Lung (tissue), 16 donors: Measurements from ENCODE around the gene FUT7. TPM values are rescaled to one million over a fixed set of nuclear protein-coding genes. Genes with fewer than 3 reads are reported as not detected.

Source experiments
- ATAC-seq: fragments of 200-7000 bp; cut with Tn5 transposase; one replicate; pipeline ENCODE4 v1.9.1; 2020; ENCODE audit warnings: moderate number of reproducible peaks; ENCODE audit not compliant: insufficient read depth, low FRiP score
- DNase-seq, 3 donors: peaks; one replicate each; pipeline ENCODE4 v3.0.0-alpha.2; 2013 to 2017
- H3K27ac ChIP-seq, 2 donors: one replicate each; pipeline ENCODE4 v1.5.1; 2013; ENCODE audit warnings: mild to moderate bottlenecking in 2 of 2, moderate library complexity in 2 of 2, control low read depth in 1 of 2, inconsistent platforms in 1 of 2, low read depth in 1 of 2, low read length in 1 of 2
- H3K27me3 ChIP-seq, 3 donors: one replicate each; pipeline ENCODE4 v1.5.1; 2013; ENCODE audit warnings: low read length in 2 of 3; ENCODE audit not compliant: control insufficient read depth in 3 of 3, insufficient read depth in 3 of 3
- H3K36me3 ChIP-seq, 4 donors: one replicate each; pipeline ENCODE4 v1.5.1; 2013; ENCODE audit warnings: low read length in 4 of 4, mild to moderate bottlenecking in 1 of 4, moderate library complexity in 1 of 4; ENCODE audit not compliant: control insufficient read depth in 4 of 4, insufficient read depth in 4 of 4
- H3K4me1 ChIP-seq, 5 donors: one replicate each; pipeline ENCODE4 v1.5.1; 2013; ENCODE audit warnings: low read length in 5 of 5, mild to moderate bottlenecking in 2 of 5, moderate library complexity in 1 of 5; ENCODE audit not compliant: control insufficient read depth in 5 of 5, insufficient read depth in 5 of 5
- H3K4me3 ChIP-seq: one replicate; pipeline ENCODE4 v1.5.1; 2013; ENCODE audit warnings: mild to moderate bottlenecking, control low read depth, moderate library complexity
- H3K9ac ChIP-seq, 2 donors: one replicate each; pipeline ENCODE4 v1.5.1; 2013; ENCODE audit warnings: low read length in 2 of 2, control low read depth in 1 of 2; ENCODE audit not compliant: insufficient read depth in 1 of 2
- H3K9me3 ChIP-seq, 4 donors: one replicate each; pipeline ENCODE4 v1.5.1; 2013; ENCODE audit warnings: low read length in 3 of 4, mild to moderate bottlenecking in 1 of 4, moderate library complexity in 1 of 4; ENCODE audit not compliant: control insufficient read depth in 4 of 4, insufficient read depth in 3 of 4
- WGBS, 2 donors: extraction: QIAGEN DNeasy Blood & Tissue Kit; methylation state at CpG; one replicate each; pipeline ENCODE4 v1.1.7; 2013; 5-methylcytosine and 5-hydroxymethylcytosine counted together
- long read RNA-seq, 5 donors: transcript quantifications; one replicate each; lab custom pipeline, GENCODE V29; 2026
- polyA plus RNA-seq, 2 donors: library from polyadenylated mRNA; stranded (reverse); fragments of 200-250 nt; gene quantifications; one replicate each; pipeline ENCODE4 v1.2.1, GENCODE V29; 2013
- total RNA-seq, 2 donors: library from RNA; depleted of rRNA in 1 of 2; stranded (reverse); fragments of >200 nt in 1 of 2; gene quantifications; one replicate each; pipeline ENCODE4 v1.2.1, GENCODE V29; 2014 to 2021
- TF ChIP-seq, protein P1 (sequence below): IDR thresholded peaks from 2 replicates; pipeline ENCODE4 v1.5.1; 2012; ENCODE audit warnings: mild to moderate bottlenecking; ENCODE audit errors: control extremely low read depth, extremely low read depth
- donor health status: control.
- donor health status: control.
- donor health status: Bipolar disorder and iron deficiency.
- donor health status: healthy.
- donor health status: DM: yes; HTN: yes; CAD: no.

Gene FUT7, protein sequence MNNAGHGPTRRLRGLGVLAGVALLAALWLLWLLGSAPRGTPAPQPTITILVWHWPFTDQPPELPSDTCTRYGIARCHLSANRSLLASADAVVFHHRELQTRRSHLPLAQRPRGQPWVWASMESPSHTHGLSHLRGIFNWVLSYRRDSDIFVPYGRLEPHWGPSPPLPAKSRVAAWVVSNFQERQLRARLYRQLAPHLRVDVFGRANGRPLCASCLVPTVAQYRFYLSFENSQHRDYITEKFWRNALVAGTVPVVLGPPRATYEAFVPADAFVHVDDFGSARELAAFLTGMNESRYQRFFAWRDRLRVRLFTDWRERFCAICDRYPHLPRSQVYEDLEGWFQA
- total RNA-seq (1 to 10 TPM in 1 of 2 donors, under 1 TPM in 1; 0.37 to 1.0 TPM), polyA plus RNA-seq (1 to 10 TPM in 1 of 2 donors, under 1 TPM in 1; 0.45 to 5.5 TPM)
- long read RNA-seq, donor 1: 0 reads
- long read RNA-seq, donor 2: 0 reads
- long read RNA-seq, donor 3: 0 reads
- long read RNA-seq, donor 4: 0 reads
- long read RNA-seq, donor 5: 0 reads

DNA sequence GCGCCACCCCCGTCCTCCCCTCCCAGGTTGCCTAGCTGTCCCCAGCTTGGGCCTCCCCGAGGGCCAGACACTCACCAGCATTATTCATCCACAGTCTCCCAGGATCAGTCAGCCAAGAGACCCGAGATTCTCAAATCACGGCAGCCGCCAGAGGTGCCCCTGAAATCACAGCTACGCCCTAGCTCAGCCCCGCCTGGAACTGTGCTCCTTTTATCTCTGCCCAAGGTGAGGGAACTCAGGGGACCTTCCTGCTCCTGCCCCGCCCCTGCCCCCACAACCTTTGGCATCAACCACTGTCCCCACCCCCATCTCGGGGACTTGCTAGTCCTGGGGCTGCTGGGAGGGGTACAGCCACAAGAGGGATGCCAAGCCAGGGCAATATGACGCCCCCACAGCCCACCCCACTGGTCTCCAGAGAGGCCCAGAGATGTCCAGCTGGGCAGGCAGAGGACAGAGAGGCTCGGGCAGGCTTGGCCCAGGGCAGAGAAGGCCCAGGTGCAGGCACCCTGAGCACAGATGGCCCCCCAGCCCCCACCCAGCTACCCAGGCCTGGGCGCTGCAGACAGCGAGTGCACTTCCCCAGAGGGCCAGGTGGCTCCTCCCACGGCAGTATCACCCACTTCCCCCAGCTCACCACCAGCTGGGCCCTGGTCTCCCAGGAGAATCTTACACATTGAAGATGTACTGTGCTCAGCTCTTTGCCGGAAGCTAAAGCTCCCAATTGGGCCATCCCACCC is at the start of gene FUT7:
Gene FUT7 (minus strand): TSS at position 185 of the 737 bp plus-strand sequence. CDS start 97 bp downstream, at position 88.
- H3K9me3 ChIP-seq: no peaks in the 10 kb centered on the region
- no peaks in the 10 kb centered on the region for H3K36me3 ChIP-seq
- WGBS, 2 donors: 29 to 54% methylated on average over 16 of the region's 16 CpGs
- H3K27me3 ChIP-seq: peaks cover 0 to 3% (median 0%) of the 10 kb centered on the region in 3 donors
- peaks cover 0 to 18% (median 4%) of the 10 kb centered on the region in 5 donors for H3K4me1 ChIP-seq
- H3K27ac ChIP-seq: peak within 1 kb of the TSS in 1 of 2 donors; percentile 27
- no peak for ATAC-seq
- DNase-seq: no peak
- no peak within 1 kb of the TSS for H3K4me3 ChIP-seq
- no peak within 1 kb of the TSS for H3K9ac ChIP-seq
- TF ChIP-seq, protein P1, sequence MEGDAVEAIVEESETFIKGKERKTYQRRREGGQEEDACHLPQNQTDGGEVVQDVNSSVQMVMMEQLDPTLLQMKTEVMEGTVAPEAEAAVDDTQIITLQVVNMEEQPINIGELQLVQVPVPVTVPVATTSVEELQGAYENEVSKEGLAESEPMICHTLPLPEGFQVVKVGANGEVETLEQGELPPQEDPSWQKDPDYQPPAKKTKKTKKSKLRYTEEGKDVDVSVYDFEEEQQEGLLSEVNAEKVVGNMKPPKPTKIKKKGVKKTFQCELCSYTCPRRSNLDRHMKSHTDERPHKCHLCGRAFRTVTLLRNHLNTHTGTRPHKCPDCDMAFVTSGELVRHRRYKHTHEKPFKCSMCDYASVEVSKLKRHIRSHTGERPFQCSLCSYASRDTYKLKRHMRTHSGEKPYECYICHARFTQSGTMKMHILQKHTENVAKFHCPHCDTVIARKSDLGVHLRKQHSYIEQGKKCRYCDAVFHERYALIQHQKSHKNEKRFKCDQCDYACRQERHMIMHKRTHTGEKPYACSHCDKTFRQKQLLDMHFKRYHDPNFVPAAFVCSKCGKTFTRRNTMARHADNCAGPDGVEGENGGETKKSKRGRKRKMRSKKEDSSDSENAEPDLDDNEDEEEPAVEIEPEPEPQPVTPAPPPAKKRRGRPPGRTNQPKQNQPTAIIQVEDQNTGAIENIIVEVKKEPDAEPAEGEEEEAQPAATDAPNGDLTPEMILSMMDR: no peak

DNA sequence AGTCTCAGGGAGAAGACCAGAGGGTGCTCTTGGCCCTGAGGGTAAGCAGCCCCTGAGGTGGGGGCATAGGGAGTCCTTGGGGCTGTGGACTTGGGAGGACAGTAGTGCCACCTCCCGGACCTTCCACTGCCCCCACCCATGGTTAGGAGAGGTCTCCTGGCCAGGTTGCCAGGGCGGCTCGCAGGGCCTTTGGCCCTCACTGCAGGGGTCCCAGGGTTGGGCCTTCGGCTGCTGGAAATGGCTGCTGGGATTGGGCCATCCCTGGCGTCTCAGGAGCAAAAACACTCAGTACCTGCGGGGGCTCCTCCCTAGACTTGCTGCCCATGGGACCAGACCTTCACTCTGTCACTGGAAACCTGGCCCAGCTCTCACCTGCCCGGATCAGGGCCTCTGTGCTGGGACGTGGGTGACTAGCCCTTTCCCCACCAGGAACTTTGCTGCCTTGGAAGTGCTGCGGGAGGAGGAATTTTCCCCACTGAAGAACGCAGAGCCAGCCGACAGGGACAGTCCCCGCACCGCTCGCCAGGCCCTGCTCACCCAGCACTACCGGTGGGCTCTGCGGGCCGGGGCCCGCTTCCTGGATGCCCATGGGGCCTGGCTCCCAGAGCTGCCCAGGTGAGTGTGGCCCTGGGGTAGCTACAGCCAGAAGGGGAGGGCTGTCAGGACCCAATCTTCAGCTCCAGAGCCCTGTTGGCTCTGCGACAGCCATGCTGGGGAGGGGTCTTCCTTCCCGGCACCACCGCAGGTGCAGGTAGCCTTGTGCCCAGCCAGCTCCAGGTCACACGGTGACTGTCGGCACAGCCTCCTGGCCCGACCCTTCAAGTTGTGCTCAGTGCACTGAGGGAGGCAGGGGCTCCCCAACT is 48.6 kb upstream of the FUT7 start:
- H3K4me1 ChIP-seq: peaks cover 0 to 16% (median 5%) of the 10 kb centered on the region in 5 donors
- WGBS, 2 donors: 94 to 95% methylated on average over 20 to 24 of the region's 24 CpGs

DNA sequence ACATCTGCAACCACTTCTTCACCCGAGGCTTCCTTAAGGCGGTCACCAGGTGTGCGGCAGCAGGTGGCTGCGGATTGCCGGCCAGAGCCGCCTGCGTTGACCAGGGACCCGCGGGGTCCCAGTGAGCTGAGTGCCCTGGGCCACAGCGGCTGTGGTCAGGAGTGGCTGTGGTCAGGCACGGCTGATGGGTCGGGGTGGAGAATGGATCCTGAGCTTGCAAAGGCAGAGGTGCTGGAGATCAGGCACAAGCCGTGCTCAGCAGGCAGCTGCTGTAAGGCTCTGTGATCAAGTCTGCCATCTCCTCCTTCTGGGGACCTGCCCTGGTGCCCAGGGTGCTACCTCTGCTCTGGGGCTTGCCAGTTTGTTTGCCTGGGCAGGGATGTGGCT is 47.5 kb upstream of the FUT7 start:
- Histone ChIP-seq H3K27ac (no peak overlapping the region), H3K9ac (no peak overlapping the region), H3K4me3 (no peak overlapping the region), H3K4me1 (peaks cover 0 to 16% (median 5%) of the 10 kb centered on the region in 5 donors), H3K27me3 (peaks cover 0 to 11% (median 7%) of the 10 kb centered on the region in 3 donors), H3K9me3 (no peaks in the 10 kb centered on the region), H3K36me3 (peaks cover 0 to 48% (median 4%) of the 10 kb centered on the region in 4 donors)
- 91 to 97% methylated on average over 13 of the region's 13 CpGs for WGBS, 2 donors
- DNase-seq: no peak
- TF ChIP-seq, protein P1: no peak
- ATAC-seq: no peak

More for the DNA sequence above, 48.6 kb upstream of the FUT7 start:
- Histone ChIP-seq H3K9me3 (no peaks in the 10 kb centered on the region), H3K4me3 (no peak overlapping the region), H3K27me3 (peaks cover 0 to 11% (median 7%) of the 10 kb centered on the region in 3 donors), H3K9ac (no peak overlapping the region), H3K36me3 (peaks cover 0 to 48% (median 4%) of the 10 kb centered on the region in 4 donors), H3K27ac (no peak overlapping the region)
- TF ChIP-seq, protein P1: no peak
- DNase-seq: no peak
- ATAC-seq: no peak
